GM12878 (cell line): ENCODE measurements around the gene EFCC1. TPM values are rescaled to one million over a fixed set of nuclear protein-coding genes. Genes with fewer than 3 reads are reported as not detected.

Experiments used
- ATAC-seq: fragments of 200-7000 bp; cut with Tn5 transposase; 3 replicates; pipeline ENCODE4 v1.9.1; 2020; ENCODE audit warnings: mild to moderate bottlenecking, moderate library complexity
- BruUV-seq: library from RNA; stranded (reverse); fragments of 400-500 nt; replicated peaks from 2 replicates; lab custom pipeline; 2021; lab: Mats Ljungman, UMichigan
- CTCF ChIA-PET: fragments of 300-600 bp; sonication (Branson Sonifier 250); formaldehyde crosslinking; extraction: SDS; loops from one replicate; lab custom pipeline; 2021; ENCODE audit warnings: inconsistent platforms; lab: Yijun Ruan, JAX
- POLR2A ChIA-PET: fragments of 350-600 bp; formaldehyde crosslinking; extraction: SDS; loops from one replicate; lab custom pipeline; 2021; ENCODE audit warnings: inconsistent platforms; lab: Charles Lee
- RAD21 ChIA-PET: fragments of 300-600 bp; sonication (Branson Sonifier 250); formaldehyde crosslinking; loops from one replicate; lab custom pipeline; 2023; ENCODE audit warnings: antibody characterized with exemption; ENCODE audit not compliant: unreplicated experiment; lab: Charles Lee
- SMC1A ChIA-PET: fragments of 300-600 bp; sonication (Branson Sonifier 250); formaldehyde crosslinking; loops from one replicate; lab custom pipeline; 2023; ENCODE audit not compliant: unreplicated experiment, uncharacterized antibody; lab: Charles Lee
- DNase-seq: peaks from one replicate; pipeline ENCODE4 v3.0.0-alpha.2; 2011; ENCODE audit warnings: low read depth, low spot score
- FAIRE-seq: peaks from 3 replicates; lab custom pipeline; 2011; peaks lifted over from hg19 to GRCh38; lab: Jason Lieb, UNC
- H2AFZ ChIP-seq: 2 replicates; pipeline ENCODE4 v1.6.0; 2011; ENCODE audit warnings: low read depth, low read length, control low read depth; ENCODE audit not compliant: control insufficient read depth
- H3K27ac ChIP-seq: 2 replicates; pipeline ENCODE4 v1.5.1; 2011; ENCODE audit warnings: control low read depth; ENCODE audit not compliant: control insufficient read depth, insufficient read depth
- H3K27me3 ChIP-seq, 2 experiments: replicated peaks in 1 of 2; 2 replicates each; pipeline versions ENCODE4 v1.6.0 to v1.6.1; 2011; ENCODE audit warnings: low read length in 1 of 2; ENCODE audit not compliant: control insufficient read depth in 2 of 2, insufficient read depth in 2 of 2
- H3K36me3 ChIP-seq, 2 experiments: 2 replicates each; pipeline ENCODE4 v1.5.1; 2011; ENCODE audit warnings: low read length in 1 of 2; ENCODE audit not compliant: control insufficient read depth in 2 of 2, insufficient read depth in 2 of 2
- H3K4me1 ChIP-seq: 2 replicates; pipeline ENCODE4 v1.6.1; 2011; ENCODE audit warnings: mild to moderate bottlenecking, low read length, moderate library complexity, mixed read lengths; ENCODE audit not compliant: control insufficient read depth, insufficient read depth
- H3K4me2 ChIP-seq: 2 replicates; pipeline ENCODE4 v1.6.0; 2011; ENCODE audit warnings: control low read depth; ENCODE audit not compliant: control insufficient read depth, insufficient read depth
- H3K4me3 ChIP-seq: fragments of 200-600 bp; sonication (generic); 2 replicates; pipeline ENCODE4 v1.5.1; 2016
- H3K79me2 ChIP-seq: 2 replicates; pipeline ENCODE4 v1.6.0; 2011; ENCODE audit warnings: low read length; ENCODE audit not compliant: control insufficient read depth, insufficient read depth
- H3K9ac ChIP-seq: 2 replicates; pipeline ENCODE4 v1.8.0; 2011; ENCODE audit warnings: low read length, control low read depth, mixed read lengths; ENCODE audit not compliant: control insufficient read depth, insufficient read depth
- H3K9me3 ChIP-seq: replicated peaks from 3 replicates; pipeline ENCODE4 v1.5.1; 2011; ENCODE audit warnings: mild to moderate bottlenecking, low read length; ENCODE audit not compliant: control insufficient read depth, insufficient read depth
- H4K20me1 ChIP-seq: 2 replicates; pipeline ENCODE4 v1.6.0; 2011; ENCODE audit not compliant: control insufficient read depth, insufficient read depth
- BMI1 ChIP-seq: fragments of 450-650 bp; IDR thresholded peaks from 2 replicates; pipeline ENCODE4 v1.6.1; 2016; ENCODE audit warnings: mild to moderate bottlenecking, moderate library complexity, borderline replicate concordance
- MEF2B ChIP-seq: fragments of 450-650 bp; IDR thresholded peaks from 2 replicates; pipeline ENCODE4 v1.6.1; 2018; ENCODE audit warnings: mild to moderate bottlenecking, moderate library complexity; ENCODE audit not compliant: partially characterized antibody, poor library complexity, severe bottlenecking
- MXI1 ChIP-seq: fragments of 150-350 bp; IDR thresholded peaks from 2 replicates; pipeline ENCODE4 v1.6.1; 2011; ENCODE audit warnings: low read depth, mild to moderate bottlenecking, inconsistent platforms, low read length, improper control_type of control experiment
- SP1 ChIP-seq: IDR thresholded peaks from one replicate; pipeline ENCODE4 v1.6.1; 2011; ENCODE audit warnings: low read depth, low read length
- SREBF2 ChIP-seq: IDR thresholded peaks from 2 replicates; pipeline ENCODE4 v1.6.1; 2012; ENCODE audit warnings: mild to moderate bottlenecking, low read length
- ZBED1 ChIP-seq: IDR thresholded peaks from 2 replicates; pipeline ENCODE4 v1.6.1; 2016; ENCODE audit warnings: borderline replicate concordance
- whole genome bisulfite sequencing: methylation state at CpG from one replicate; pipeline ENCODE4 v1.1.6; 2016; ENCODE audit warnings: low lambda C conversion rate; ENCODE audit not compliant: insufficient replicate concordance, insufficient coverage; ENCODE audit errors: missing lambda C conversion rate; 5-methylcytosine and 5-hydroxymethylcytosine counted together
- in situ Hi-C: fragments of 300-500 bp; cut with MboI; formaldehyde crosslinking; loops from 9 replicates; pipeline ENCODE4 v1.14.3; 2018; ENCODE audit warnings: mixed read lengths
- intact Hi-C: fragments of 100-400 bp; cut with micrococcal nuclease; formaldehyde crosslinking; loops from one replicate; pipeline ENCODE4 v1.14.2; 2022; ENCODE audit not compliant: unreplicated experiment
- polyA plus RNA-seq, 11 experiments: library from polyadenylated mRNA; depleted of rRNA in 4 of 11; unstranded in 6 of 11; stranded (reverse) in 5 of 11; fragments of >200 nt; fragmentation: Nextera tagmentation in 4 of 11; fragmentation: Illumina TruSeq in 1 of 11; extraction: Ambion mirVana in 4 of 11; extraction: Trizol in 1 of 11; gene quantifications; 1 replicate in 1 of 11; 2 replicates in 10 of 11; pipeline versions ENCODE4 v1.2.1 to v1.2.3, GENCODE V29; 2011 to 2016; ENCODE audit warnings: inconsistent platforms in 2 of 11, missing spikeins in 2 of 11, low read depth in 1 of 11
- total RNA-seq, 4 experiments: library from RNA; depleted of rRNA in 3 of 4; stranded (reverse); fragments of >200 nt in 3 of 4; fragmentation: Illumina TruSeq in 1 of 4; extraction: Trizol in 1 of 4; gene quantifications; 2 replicates each; pipeline versions ENCODE4 v1.2.1 to v1.2.3, GENCODE V29; 2013 to 2021
- TF ChIP-seq, protein P1 (sequence below): fragments of 450-650 bp; IDR thresholded peaks from 2 replicates; pipeline ENCODE4 v1.6.1; 2017; ENCODE audit warnings: antibody characterized with exemption, mild to moderate bottlenecking, moderate library complexity
- TF ChIP-seq, protein P2 (sequence below): fragments of 150-350 bp; IDR thresholded peaks from 2 replicates; pipeline ENCODE4 v1.6.1; 2016; ENCODE audit warnings: low read depth, low read length

The EFCC1 gene
- total and polyA plus RNA-seq, 10 of the 15 experiments (the other 5 are each of a cell fraction or from before 2014, with no cell fraction given): not detected

DNA sequence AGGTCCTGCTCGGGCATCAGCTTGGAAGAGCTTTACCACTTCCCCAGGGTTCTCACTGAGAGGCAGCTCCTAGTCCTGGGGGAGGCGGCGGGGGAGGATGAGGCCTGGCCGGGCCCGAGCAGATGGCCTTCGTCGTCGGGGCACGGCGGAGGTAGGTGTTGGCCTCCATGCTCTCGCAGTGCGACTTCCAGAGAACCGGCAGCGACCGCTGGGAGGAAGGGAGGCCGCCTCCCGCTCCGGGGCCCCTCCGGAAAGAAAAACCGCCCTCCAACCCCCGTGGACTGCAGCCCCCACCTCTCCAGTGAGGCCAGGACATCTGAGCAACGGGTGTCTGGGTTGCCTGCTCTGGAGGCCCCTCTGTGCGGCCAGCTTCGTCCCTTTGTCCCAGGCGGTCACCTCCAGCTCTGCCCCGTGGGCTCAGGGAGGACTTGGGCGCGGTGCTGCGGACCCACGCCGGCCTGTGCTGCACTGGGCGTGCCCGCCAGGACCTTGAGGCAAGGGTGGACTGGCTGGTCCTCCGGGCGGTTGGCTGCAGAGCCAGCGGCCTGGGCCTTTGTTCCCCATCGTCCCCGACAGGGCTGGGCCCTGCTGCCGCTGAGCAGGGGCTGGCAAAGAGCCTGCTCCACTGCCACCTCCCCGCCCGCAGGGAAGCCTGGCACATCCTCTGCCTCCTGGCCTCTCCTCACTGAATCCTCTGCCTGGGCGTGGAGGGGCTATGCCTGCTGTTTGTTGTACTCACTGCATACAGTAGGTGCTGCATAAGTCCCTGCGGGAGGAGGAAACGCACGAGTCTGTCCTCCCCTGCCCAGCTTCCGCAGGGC lies 45.8 kb downstream of the EFCC1 start:
- no peaks in the 10 kb centered on the region for H3K27me3 ChIP-seq
- TF ChIP-seq, protein P1, sequence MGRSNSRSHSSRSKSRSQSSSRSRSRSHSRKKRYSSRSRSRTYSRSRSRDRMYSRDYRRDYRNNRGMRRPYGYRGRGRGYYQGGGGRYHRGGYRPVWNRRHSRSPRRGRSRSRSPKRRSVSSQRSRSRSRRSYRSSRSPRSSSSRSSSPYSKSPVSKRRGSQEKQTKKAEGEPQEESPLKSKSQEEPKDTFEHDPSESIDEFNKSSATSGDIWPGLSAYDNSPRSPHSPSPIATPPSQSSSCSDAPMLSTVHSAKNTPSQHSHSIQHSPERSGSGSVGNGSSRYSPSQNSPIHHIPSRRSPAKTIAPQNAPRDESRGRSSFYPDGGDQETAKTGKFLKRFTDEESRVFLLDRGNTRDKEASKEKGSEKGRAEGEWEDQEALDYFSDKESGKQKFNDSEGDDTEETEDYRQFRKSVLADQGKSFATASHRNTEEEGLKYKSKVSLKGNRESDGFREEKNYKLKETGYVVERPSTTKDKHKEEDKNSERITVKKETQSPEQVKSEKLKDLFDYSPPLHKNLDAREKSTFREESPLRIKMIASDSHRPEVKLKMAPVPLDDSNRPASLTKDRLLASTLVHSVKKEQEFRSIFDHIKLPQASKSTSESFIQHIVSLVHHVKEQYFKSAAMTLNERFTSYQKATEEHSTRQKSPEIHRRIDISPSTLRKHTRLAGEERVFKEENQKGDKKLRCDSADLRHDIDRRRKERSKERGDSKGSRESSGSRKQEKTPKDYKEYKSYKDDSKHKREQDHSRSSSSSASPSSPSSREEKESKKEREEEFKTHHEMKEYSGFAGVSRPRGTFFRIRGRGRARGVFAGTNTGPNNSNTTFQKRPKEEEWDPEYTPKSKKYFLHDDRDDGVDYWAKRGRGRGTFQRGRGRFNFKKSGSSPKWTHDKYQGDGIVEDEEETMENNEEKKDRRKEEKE: no peak
- no peak for TF ChIP-seq SREBF2
- TF ChIP-seq, protein P2, sequence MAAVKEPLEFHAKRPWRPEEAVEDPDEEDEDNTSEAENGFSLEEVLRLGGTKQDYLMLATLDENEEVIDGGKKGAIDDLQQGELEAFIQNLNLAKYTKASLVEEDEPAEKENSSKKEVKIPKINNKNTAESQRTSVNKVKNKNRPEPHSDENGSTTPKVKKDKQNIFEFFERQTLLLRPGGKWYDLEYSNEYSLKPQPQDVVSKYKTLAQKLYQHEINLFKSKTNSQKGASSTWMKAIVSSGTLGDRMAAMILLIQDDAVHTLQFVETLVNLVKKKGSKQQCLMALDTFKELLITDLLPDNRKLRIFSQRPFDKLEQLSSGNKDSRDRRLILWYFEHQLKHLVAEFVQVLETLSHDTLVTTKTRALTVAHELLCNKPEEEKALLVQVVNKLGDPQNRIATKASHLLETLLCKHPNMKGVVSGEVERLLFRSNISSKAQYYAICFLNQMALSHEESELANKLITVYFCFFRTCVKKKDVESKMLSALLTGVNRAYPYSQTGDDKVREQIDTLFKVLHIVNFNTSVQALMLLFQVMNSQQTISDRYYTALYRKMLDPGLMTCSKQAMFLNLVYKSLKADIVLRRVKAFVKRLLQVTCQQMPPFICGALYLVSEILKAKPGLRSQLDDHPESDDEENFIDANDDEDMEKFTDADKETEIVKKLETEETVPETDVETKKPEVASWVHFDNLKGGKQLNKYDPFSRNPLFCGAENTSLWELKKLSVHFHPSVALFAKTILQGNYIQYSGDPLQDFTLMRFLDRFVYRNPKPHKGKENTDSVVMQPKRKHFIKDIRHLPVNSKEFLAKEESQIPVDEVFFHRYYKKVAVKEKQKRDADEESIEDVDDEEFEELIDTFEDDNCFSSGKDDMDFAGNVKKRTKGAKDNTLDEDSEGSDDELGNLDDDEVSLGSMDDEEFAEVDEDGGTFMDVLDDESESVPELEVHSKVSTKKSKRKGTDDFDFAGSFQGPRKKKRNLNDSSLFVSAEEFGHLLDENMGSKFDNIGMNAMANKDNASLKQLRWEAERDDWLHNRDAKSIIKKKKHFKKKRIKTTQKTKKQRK: no peak
- TF ChIP-seq ZBED1: no peak
- no peak for TF ChIP-seq MEF2B
- no peak for TF ChIP-seq MXI1
- no peak for TF ChIP-seq BMI1
- no peak for TF ChIP-seq SP1
- TF ChIP-seq, all 136 proteins: peak for 0
- DNase-seq (no peak), ATAC-seq (no peak), FAIRE-seq (no peak)
- H3K79me2 ChIP-seq: no peaks in the 10 kb centered on the region
- ChIA-PET SMC1A (no interaction called here), RAD21 (no interaction called here), CTCF (no interaction called here), POLR2A (no interaction called here)
- intact Hi-C loops: no loop called here
- H3K9ac ChIP-seq: no peak overlapping the region
- H3K9me3 ChIP-seq: no peaks in the 10 kb centered on the region; the same call in 2 of the 3 replicates
- H3K4me2 ChIP-seq: no peak overlapping the region
- WGBS: 78% methylated on average over 46 of the region's 46 CpGs
- no peaks in the 10 kb centered on the region for H3K36me3 ChIP-seq
- no TSS peak for BruUV-seq
- in situ Hi-C loops: no loop called here
- no peaks in the 10 kb centered on the region for H3K4me1 ChIP-seq
- H4K20me1 ChIP-seq: no peaks in the 10 kb centered on the region
- H3K4me3 ChIP-seq: no peak overlapping the region
- H3K27ac ChIP-seq: no peak overlapping the region
- H2AFZ ChIP-seq: no peak overlapping the region
